ENCODE results near the gene METTL27.

METTL27 gene

DNA sequence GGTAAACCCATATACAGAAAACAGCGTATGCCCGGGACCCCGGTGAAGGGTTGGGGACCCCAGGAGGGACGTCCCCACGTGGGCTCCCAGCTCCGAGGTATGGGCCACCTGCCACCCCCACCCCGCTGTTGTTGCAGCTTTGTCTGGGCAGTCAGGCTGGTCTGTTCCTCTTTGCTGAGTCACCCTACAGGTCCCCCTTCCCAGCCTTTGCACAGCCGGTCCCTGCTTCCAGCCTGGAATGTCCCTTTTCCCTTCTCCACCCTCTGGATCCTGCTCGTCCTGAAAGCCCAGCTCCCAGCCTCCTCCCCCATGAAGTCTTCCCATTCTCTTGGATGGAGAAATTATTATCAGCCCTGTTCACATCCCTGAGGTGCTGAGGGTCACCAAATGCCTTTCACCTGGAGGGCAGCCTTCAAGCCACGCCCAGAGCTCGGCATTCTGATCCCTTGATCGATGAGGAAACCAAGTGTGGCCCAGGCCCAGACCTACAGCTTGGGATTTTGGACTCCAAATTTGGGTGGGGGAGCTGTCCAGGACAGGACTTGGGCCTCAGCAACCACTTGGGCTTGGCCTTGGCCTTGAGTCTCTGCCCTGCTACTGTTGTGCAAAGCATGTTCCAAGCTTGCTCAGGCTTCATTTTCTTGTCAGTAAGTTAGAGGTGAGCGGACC is 8.9 kb downstream of the METTL27 start:
- TF ChIP-seq GATA2 (IDR thresholded peaks at IDR 0.05; ENCODE audit: low read depth, low read length): no peak
- TF ChIP-seq GATA3 (IDR thresholded peaks at IDR 0.05; ENCODE audit: low read depth, low read length): no peak

- TF ChIP-seq GATA3 (IDR thresholded peaks at IDR 0.05; ENCODE audit: low read depth, low read length): no peak
- no peak for TF ChIP-seq GATA2 (IDR thresholded peaks at IDR 0.05; ENCODE audit: low read depth, low read length)
These were observed 9.5 kb downstream of the METTL27 start for GRCh38 chr7:73832806-73833205.

DNA sequence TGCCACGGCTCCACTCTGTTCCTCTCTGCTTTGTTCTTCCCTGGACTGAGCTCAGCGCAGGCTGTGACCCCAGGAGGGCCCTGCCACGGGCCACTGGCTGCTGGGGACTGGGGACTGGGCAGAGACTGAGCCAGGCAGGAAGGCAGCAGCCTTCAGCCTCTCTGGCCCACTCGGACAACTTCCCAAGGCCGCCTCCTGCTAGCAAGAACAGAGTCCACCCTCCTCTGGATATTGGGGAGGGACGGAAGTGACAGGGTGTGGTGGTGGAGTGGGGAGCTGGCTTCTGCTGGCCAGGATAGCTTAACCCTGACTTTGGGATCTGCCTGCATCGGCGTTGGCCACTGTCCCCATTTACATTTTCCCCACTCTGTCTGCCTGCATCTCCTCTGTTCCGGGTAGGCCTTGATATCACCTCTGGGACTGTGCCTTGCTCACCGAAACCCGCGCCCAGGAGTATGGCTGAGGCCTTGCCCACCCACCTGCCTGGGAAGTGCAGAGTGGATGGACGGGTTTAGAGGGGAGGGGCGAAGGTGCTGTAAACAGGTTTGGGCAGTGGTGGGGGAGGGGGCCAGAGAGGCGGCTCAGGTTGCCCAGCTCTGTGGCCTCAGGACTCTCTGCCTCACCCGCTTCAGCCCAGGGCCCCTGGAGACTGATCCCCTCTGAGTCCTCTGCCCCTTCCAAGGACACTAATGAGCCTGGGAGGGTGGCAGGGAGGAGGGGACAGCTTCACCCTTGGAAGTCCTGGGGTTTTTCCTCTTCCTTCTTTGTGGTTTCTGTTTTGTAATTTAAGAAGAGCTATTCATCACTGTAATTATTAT is 10.3 kb downstream of the METTL27 start:
- TF ChIP-seq GATA2 (IDR thresholded peaks at IDR 0.05; ENCODE audit: low read depth, low read length) (no peak), GATA3 (IDR thresholded peaks at IDR 0.05; ENCODE audit: low read depth, low read length) (no peak)

DNA sequence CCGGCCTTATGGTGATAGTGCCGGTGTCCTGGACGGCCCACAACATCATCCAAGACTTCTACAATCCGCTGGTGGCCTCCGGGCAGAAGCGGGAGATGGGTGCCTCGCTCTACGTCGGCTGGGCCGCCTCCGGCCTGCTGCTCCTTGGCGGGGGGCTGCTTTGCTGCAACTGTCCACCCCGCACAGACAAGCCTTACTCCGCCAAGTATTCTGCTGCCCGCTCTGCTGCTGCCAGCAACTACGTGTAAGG is 10.8 kb downstream of the METTL27 start:
- TF ChIP-seq GATA3 (IDR thresholded peaks at IDR 0.05; ENCODE audit: low read depth, low read length): no peak
- no peak for TF ChIP-seq GATA2 (IDR thresholded peaks at IDR 0.05; ENCODE audit: low read depth, low read length)

DNA sequence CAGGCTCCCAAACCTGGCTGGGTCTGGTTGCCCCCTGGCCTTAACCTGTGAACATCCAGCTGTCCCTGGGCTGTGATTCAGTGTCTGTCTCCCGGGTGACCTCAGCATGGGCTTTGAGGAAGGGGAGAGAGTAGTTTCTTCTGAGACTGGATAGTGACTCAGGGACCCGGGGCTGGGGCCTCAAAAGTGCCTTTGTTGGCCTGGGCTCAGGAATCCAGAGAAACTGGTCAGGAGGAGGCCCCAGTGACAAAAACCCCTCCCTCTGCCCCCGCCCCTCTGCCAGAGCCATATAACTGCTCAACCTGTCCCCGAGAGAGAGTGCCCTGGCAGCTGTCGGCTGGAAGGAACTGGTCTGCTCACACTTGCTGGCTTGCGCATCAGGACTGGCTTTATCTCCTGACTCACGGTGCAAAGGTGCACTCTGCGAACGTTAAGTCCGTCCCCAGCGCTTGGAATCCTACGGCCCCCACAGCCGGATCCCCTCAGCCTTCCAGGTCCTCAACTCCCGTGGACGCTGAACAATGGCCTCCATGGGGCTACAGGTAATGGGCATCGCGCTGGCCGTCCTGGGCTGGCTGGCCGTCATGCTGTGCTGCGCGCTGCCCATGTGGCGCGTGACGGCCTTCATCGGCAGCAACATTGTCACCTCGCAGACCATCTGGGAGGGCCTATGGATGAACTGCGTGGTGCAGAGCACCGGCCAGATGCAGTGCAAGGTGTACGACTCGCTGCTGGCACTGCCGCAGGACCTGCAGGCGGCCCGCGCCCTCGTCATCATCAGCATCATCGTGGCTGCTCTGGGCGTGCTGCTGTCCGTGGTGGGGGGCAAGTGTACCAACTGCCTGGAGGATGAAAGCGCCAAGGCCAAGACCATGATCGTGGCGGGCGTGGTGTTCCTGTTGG is 11.4 kb downstream of the METTL27 start, which contains the start of gene CLDN4:
Gene CLDN4 (plus strand): TSS at position 316 of the 903 bp plus-strand sequence. CDS start 206 bp downstream, at position 522.
- no peak for TF ChIP-seq GATA3 (IDR thresholded peaks at IDR 0.05; ENCODE audit: low read depth, low read length)
- no peak for TF ChIP-seq GATA2 (IDR thresholded peaks at IDR 0.05; ENCODE audit: low read depth, low read length)

DNA sequence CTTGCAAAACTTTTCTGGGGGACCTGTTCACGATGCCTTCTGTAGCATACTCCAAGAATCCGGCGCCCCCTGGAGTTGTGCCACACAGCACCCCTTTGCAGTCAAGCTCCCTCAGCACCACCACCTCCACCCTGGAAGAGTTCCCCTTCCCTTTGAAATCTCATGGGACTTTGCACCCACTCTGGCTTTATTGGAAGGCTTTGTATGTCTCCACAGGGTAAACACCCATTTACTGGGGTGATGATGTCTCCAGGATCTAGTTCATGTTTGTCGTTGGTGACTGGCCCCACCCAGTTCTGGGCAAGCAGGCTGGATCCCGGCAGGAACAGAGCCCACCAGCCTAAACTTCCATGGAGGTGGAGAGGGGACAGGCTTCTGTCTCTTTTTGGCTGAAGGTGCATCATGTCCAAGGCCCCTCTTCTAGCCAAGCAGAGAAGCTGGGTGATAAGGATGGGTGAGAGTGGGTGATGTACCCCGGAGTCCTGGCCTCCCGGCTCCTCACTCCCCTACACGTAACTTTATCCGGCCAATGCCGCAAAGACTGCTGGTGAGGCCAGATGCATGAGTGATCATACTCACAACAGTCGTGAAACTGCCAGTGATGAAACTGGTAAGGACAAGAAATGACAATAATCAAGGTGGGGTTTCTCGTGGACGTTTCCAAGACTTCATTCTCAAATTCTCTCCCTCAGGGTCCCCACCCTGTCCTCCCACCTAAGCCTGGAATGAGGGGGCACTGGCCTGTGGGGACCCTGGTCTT is 12.2 kb downstream of the METTL27 start:
- TF ChIP-seq GATA2 (IDR thresholded peaks at IDR 0.05; ENCODE audit: low read depth, low read length): no peak
- TF ChIP-seq GATA3 (IDR thresholded peaks at IDR 0.05; ENCODE audit: low read depth, low read length): no peak

- TF ChIP-seq GATA3 (IDR thresholded peaks at IDR 0.05; ENCODE audit: low read depth, low read length) (no peak), GATA2 (IDR thresholded peaks at IDR 0.05; ENCODE audit: low read depth, low read length) (no peak)
These were observed 12.8 kb downstream of the METTL27 start for GRCh38 chr7:73829505-73829904.

DNA sequence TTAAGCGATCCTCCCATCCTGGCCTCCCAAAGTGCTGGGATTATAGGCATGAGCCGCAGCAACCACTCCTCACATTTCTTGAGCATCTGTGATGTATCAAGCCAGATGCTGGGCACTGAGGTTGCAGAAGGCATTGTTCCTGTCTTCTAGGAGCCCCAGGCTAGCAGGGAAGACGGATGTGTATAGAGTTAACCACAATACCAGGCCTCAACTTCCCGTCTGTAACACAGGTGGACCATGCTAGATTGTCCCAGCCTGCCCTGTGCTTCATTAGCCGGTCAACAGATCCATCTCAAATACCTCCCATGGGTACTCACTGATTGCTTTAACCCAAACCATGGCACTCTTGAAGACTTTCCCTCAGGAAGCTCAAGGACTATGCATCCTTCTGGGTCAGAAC is 13.3 kb downstream of the METTL27 start:
- no peak for TF ChIP-seq GATA3 (IDR thresholded peaks at IDR 0.05; ENCODE audit: low read depth, low read length)
- no peak for TF ChIP-seq GATA2 (IDR thresholded peaks at IDR 0.05; ENCODE audit: low read depth, low read length)

DNA sequence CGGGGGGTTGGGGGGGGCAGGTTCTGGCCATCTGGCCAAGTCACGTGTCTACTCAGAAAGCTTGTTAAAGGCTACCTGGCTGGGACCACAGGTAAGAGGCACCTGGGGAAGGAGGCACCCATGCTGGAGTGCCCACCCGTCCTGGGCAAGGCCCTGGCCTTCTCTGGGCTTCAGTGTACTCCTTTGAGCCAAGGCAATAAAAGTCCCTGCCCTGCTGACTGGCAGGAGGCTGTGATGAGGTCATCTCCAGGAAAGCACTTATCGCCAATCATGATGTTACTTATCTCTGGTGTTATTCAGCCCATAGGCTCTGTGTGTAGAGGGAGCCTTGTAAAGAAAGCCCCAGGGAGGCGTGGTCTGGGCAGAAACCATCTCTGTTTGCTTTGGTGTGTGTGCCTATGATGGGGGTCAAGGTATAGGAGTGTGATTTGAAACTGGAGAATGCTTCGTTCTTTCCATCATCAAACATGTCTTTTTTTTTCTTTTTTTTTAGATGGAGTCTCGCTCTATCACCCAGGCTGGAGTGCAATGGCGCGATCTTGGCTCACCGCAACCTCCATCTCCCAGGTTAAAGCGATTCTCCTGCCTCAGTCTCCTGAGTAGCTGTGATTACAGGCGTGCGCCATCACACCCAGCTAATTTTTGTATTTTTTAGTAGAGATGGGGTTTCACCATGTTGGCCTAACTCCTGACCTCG is 14.1 kb downstream of the METTL27 start:
- peak; percentile 83 for TF ChIP-seq GATA2 (IDR thresholded peaks at IDR 0.05; ENCODE audit: low read depth, low read length)
- TF ChIP-seq GATA3 (IDR thresholded peaks at IDR 0.05; ENCODE audit: low read depth, low read length): no peak

- no peak for TF ChIP-seq GATA3 (IDR thresholded peaks at IDR 0.05; ENCODE audit: low read depth, low read length)
- TF ChIP-seq GATA2 (IDR thresholded peaks at IDR 0.05; ENCODE audit: low read depth, low read length): no peak
These were observed 14.7 kb downstream of the METTL27 start for GRCh38 chr7:73827567-73828106.

GRCh38 chr7:73824986-73825385 is 17.3 kb downstream of the METTL27 start:
- no peak for TF ChIP-seq GATA2 (IDR thresholded peaks at IDR 0.05; ENCODE audit: low read depth, low read length)
- no peak for TF ChIP-seq GATA3 (IDR thresholded peaks at IDR 0.05; ENCODE audit: low read depth, low read length)

GRCh38 chr7:73823873-73824592 is 18.3 kb downstream of the METTL27 start:
- no peak for TF ChIP-seq GATA3 (IDR thresholded peaks at IDR 0.05; ENCODE audit: low read depth, low read length)
- no peak for TF ChIP-seq GATA2 (IDR thresholded peaks at IDR 0.05; ENCODE audit: low read depth, low read length)
